ENCODE data around the gene IRAK2. TPM values are rescaled to one million over a fixed set of nuclear protein-coding genes. Genes with fewer than 3 reads are reported as not detected.

Gene IRAK2
- total RNA-seq, 1 donor from 2014 or later: 1.5 TPM

DNA sequence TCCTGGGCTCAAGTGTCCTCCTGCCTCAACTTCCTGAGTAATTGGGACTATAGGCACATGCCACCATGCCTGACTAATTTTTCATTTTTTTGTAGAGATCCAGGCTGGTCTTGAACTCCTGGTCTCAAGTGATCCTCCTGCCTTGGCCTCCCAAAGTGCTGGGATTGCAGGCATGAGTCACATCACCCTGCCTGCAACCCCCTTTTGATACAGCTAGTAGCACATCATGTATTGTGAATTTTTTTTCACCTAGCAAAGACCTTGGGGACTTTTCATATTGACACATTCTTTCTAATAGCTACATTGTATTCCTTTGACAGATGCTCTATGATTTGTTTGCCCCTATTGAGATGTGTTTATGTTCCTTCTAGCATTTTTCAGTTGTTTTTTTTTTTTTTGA lies 14.2 kb downstream of the IRAK2 start:
- TF ChIP-seq, protein P1, sequence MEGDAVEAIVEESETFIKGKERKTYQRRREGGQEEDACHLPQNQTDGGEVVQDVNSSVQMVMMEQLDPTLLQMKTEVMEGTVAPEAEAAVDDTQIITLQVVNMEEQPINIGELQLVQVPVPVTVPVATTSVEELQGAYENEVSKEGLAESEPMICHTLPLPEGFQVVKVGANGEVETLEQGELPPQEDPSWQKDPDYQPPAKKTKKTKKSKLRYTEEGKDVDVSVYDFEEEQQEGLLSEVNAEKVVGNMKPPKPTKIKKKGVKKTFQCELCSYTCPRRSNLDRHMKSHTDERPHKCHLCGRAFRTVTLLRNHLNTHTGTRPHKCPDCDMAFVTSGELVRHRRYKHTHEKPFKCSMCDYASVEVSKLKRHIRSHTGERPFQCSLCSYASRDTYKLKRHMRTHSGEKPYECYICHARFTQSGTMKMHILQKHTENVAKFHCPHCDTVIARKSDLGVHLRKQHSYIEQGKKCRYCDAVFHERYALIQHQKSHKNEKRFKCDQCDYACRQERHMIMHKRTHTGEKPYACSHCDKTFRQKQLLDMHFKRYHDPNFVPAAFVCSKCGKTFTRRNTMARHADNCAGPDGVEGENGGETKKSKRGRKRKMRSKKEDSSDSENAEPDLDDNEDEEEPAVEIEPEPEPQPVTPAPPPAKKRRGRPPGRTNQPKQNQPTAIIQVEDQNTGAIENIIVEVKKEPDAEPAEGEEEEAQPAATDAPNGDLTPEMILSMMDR (IDR thresholded peaks at IDR 0.05): no peak
- Mint-ChIP-seq H3K27me3 (ENCODE audit: unreplicated experiment) (no peaks in the 10 kb centered on the region), H3K36me3 (ENCODE audit: unreplicated experiment) (no peaks in the 10 kb centered on the region), H3K27ac (ENCODE audit: unreplicated experiment) (no peak overlapping the region), H3K4me1 (ENCODE audit: unreplicated experiment) (peaks cover 5% of the 10 kb centered on the region), H3K9me3 (ENCODE audit: unreplicated experiment) (no peaks in the 10 kb centered on the region), H3K4me3 (ENCODE audit: unreplicated experiment) (no peak overlapping the region)
- no peak for DNase-seq (ENCODE audit: extremely low spot score, unreplicated experiment)

DNA sequence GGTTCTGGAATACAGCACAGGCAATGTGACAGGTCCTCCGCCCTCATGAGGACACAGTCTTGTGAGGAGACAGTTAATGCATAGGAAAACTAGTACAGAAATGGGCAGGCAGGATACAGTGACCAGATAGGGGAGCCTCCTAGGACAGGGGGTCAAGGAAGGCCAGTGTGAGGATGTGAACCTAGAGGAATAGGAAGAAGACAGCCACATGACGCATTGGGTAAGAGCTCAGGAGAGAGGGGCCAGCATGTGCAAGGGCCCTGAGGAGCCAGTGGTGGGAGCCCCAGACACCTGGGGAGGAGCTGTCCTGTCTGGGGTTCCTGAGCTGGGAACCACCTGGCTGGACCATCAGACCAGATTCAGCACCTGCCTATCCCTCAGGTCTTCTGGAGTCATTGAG lies 15.6 kb downstream of the IRAK2 start:
- Mint-ChIP-seq H3K27me3 (ENCODE audit: unreplicated experiment) (no peaks in the 10 kb centered on the region), H3K27ac (ENCODE audit: unreplicated experiment) (no peak overlapping the region), H3K9me3 (ENCODE audit: unreplicated experiment) (no peaks in the 10 kb centered on the region), H3K36me3 (ENCODE audit: unreplicated experiment) (no peaks in the 10 kb centered on the region), H3K4me3 (ENCODE audit: unreplicated experiment) (no peak overlapping the region), H3K4me1 (ENCODE audit: unreplicated experiment) (no peaks in the 10 kb centered on the region)
- no peak for DNase-seq (ENCODE audit: extremely low spot score, unreplicated experiment)
- TF ChIP-seq, protein P1 (IDR thresholded peaks at IDR 0.05): no peak

DNA sequence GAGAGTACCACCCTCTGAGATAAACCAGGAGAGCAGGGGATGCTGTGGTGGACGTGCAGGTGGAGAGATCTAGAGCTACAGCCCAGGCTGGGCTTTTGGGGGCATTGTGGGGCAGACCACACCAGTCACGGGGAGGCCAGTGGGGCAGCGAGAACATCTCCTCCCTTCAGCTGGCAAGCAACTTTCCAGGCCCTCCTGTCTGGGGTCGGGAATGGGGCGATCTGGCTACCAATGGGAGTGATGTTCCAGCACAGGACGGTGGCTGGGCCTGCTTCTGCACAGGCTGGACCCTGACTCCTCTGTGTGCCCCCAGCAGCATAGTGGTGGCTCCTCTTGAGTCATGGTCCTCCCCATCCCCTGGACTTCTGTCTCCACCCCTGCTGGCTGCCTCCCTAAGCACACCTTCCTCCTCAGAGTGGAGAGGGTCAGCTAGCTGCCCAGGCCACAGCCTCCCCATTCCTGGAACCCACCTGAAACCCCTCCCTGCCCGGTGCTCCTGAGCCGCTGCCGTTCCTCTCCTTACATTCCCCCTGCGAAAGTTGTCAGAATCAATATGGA lies 16.1 kb downstream of the IRAK2 start:
- TF ChIP-seq, protein P1 (IDR thresholded peaks at IDR 0.05): no peak
- no peaks in the 10 kb centered on the region for H3K36me3 Mint-ChIP-seq (ENCODE audit: unreplicated experiment)
- DNase-seq (ENCODE audit: extremely low spot score, unreplicated experiment): no peak
- no peak overlapping the region for H3K4me3 Mint-ChIP-seq (ENCODE audit: unreplicated experiment)
- H3K4me1 Mint-ChIP-seq (ENCODE audit: unreplicated experiment): no peaks in the 10 kb centered on the region
- no peaks in the 10 kb centered on the region for H3K9me3 Mint-ChIP-seq (ENCODE audit: unreplicated experiment)
- no peaks in the 10 kb centered on the region for H3K27me3 Mint-ChIP-seq (ENCODE audit: unreplicated experiment)
- no peak overlapping the region for H3K27ac Mint-ChIP-seq (ENCODE audit: unreplicated experiment)

DNA sequence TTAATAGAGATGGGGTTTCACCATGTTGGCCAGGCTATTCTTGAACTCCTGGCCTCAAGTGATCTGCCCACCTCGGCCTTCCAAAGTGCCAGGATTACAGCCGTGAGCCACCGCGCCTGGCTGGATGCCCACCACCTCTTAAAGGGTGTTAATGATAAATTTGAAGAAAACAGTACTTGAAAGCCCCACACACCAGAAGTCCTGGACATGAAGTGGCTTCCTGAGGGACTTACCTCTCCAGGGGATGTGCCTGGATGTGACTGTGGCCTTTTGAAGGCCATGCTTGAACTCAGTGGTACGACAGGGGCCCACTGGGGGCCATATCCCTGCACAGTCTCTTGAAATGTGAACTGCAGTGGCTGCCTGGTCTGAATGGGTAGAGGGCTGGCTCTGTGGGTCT lies 18.2 kb downstream of the IRAK2 start:
- Mint-ChIP-seq H3K36me3 (ENCODE audit: unreplicated experiment) (no peaks in the 10 kb centered on the region), H3K9me3 (ENCODE audit: unreplicated experiment) (no peaks in the 10 kb centered on the region), H3K27me3 (ENCODE audit: unreplicated experiment) (no peaks in the 10 kb centered on the region), H3K27ac (ENCODE audit: unreplicated experiment) (no peak overlapping the region), H3K4me3 (ENCODE audit: unreplicated experiment) (no peak overlapping the region), H3K4me1 (ENCODE audit: unreplicated experiment) (peaks cover 3% of the 10 kb centered on the region)
- TF ChIP-seq, protein P1 (IDR thresholded peaks at IDR 0.05): no peak
- DNase-seq (ENCODE audit: extremely low spot score, unreplicated experiment): no peak

DNA sequence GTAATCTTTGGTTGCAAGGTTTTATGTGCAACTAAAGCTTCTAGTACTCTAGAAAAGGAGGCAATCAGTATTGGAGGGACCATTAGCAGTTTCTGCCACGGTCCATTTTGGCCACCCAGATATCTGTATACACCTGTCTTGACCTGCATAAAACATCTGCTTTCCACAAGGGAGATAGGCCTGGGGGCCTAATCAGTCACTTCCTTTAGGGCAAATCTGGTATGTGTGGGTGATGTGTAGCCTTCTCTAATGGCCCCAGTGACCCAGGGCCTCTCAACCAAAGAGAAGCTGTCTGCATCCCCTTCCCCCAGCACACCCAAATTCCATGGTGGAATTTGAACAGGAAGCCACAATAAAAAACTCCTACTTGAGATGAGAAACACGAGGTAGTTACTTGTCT lies 19.5 kb downstream of the IRAK2 start:
- Mint-ChIP-seq H3K9me3 (ENCODE audit: unreplicated experiment) (no peaks in the 10 kb centered on the region), H3K36me3 (ENCODE audit: unreplicated experiment) (no peaks in the 10 kb centered on the region), H3K27ac (ENCODE audit: unreplicated experiment) (no peak overlapping the region), H3K4me3 (ENCODE audit: unreplicated experiment) (no peak overlapping the region), H3K27me3 (ENCODE audit: unreplicated experiment) (no peaks in the 10 kb centered on the region), H3K4me1 (ENCODE audit: unreplicated experiment) (peaks cover 6% of the 10 kb centered on the region)
- DNase-seq (ENCODE audit: extremely low spot score, unreplicated experiment): no peak
- TF ChIP-seq, protein P1 (IDR thresholded peaks at IDR 0.05): no peak
